Activated T-cell treated with anti-CD3 and anti-CD28 coated beads, Interleukin-2, amount 50 U/mL, for 4 hours (primary cell): ENCODE results near the gene SULT2B1. TPM values are rescaled to one million over a fixed set of nuclear protein-coding genes. Genes with fewer than 3 reads are reported as not detected.

Experiments used
- ATAC-seq, 2 donors: fragments of 200-7000 bp; cut with Tn5 transposase; one replicate each; pipeline ENCODE4 v1.10.0; 2021
- DNase-seq: peaks from one replicate; pipeline ENCODE4 v3.0.0-alpha.2; 2020
- H3K27me3 Mint-ChIP-seq: one replicate; pipeline ENCODE4 v1.8.0; 2021; ENCODE audit warnings: low read depth, mixed read lengths
- H3K36me3 Mint-ChIP-seq: one replicate; pipeline ENCODE4 v1.8.0; 2022; ENCODE audit warnings: mixed read lengths; ENCODE audit not compliant: insufficient read depth
- H3K4me1 Mint-ChIP-seq: one replicate; pipeline ENCODE4 v1.8.0; 2021; ENCODE audit warnings: low read depth, mixed read lengths
- H3K4me3 Mint-ChIP-seq: one replicate; pipeline ENCODE4 v1.8.0; 2021; ENCODE audit warnings: mild to moderate bottlenecking, moderate library complexity, mixed read lengths
- H3K9me3 Mint-ChIP-seq: one replicate; pipeline ENCODE4 v1.8.0; 2021; ENCODE audit warnings: mixed read lengths
- total RNA-seq, 3 donors: library from RNA; stranded (reverse); gene quantifications; one replicate each; pipeline ENCODE4 v1.2.1, GENCODE V29; 2021

The SULT2B1 gene
- total RNA-seq, 3 donors from 2014 or later: not detected

DNA sequence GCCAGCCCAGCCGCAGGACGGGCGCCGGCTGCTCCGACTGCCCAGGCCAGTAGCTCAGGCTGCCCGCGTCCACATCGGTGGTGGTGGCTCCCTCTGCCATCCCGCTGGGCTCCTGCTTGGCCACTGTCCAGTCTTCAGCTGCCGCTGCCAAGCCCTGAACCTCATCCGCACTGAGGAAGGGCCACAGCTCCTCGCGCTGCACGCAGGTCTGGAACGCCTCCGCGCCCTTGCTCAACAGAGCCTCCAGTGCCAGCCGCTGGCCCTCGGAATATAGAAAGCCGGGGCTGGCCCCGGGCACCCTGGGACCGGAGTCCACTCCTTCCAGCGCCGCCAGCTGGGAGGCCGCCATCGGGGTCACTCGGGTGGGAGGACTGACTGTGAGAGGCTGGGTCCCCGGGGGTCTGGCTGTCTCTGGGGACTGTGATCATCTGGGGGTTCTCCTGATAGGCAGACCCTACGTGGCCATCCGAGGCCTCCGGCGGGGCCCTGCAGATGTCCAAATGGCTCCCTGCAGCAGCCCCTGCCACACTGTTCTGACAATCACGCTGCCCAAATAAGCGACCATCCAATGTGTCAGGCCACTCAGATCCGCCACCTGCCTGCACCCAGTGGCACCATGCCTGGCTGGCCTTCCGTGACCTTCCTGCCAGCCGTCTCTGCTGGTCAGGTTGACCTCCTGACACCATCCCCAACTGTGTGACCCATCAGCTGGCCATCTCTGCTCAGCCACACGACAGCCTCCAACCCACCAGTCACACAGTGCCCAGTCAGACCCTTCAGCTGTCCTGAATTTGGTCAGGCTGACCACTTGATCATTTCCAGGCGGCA, 61.3 kb downstream of the SULT2B1 start:
- ATAC-seq: peak; percentile 4 to 5
- peaks cover 37% of the 10 kb centered on the region for H3K36me3 Mint-ChIP-seq
- DNase-seq: no peak
- H3K9me3 Mint-ChIP-seq: no peaks in the 10 kb centered on the region
- peaks cover 17% of the 10 kb centered on the region for H3K4me1 Mint-ChIP-seq
- peak overlapping the region; percentile 19 for H3K4me3 Mint-ChIP-seq
- no peaks in the 10 kb centered on the region for H3K27me3 Mint-ChIP-seq

DNA sequence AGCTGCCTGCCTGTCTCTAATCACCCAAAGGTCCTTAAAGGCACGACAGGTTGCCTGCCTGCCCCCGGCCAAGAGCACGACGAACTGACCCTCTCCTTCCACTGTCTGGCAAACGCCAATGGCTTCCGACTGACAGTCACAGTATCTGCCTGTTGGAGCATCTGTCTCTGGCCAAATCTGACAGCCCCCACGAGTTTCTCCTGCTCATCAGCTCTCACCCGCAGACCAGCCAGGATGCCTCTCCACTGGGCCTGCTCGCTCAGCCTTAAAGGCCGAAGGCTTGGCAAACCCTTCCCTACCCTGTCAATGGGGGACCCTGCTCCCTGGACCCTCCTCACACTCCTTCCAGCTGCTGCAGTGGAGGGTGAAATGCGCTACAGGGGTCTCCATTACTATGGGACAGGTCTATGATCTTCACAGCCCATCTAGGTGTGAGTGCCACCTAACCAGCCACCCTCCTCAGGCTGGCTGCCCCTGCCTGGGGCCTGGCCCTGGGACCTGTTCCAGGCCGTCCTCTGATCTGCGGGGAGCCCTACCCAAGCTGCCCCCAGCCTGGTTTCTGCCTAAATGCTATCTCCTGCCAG, 62.0 kb downstream of the SULT2B1 start:
- Mint-ChIP-seq H3K36me3 (peaks cover 42% of the 10 kb centered on the region), H3K27me3 (no peaks in the 10 kb centered on the region), H3K4me3 (peak overlapping the region; percentile 40), H3K4me1 (peaks cover 14% of the 10 kb centered on the region), H3K9me3 (no peaks in the 10 kb centered on the region)
- DNase-seq: no peak
- ATAC-seq: peak; percentile 6 to 7

DNA sequence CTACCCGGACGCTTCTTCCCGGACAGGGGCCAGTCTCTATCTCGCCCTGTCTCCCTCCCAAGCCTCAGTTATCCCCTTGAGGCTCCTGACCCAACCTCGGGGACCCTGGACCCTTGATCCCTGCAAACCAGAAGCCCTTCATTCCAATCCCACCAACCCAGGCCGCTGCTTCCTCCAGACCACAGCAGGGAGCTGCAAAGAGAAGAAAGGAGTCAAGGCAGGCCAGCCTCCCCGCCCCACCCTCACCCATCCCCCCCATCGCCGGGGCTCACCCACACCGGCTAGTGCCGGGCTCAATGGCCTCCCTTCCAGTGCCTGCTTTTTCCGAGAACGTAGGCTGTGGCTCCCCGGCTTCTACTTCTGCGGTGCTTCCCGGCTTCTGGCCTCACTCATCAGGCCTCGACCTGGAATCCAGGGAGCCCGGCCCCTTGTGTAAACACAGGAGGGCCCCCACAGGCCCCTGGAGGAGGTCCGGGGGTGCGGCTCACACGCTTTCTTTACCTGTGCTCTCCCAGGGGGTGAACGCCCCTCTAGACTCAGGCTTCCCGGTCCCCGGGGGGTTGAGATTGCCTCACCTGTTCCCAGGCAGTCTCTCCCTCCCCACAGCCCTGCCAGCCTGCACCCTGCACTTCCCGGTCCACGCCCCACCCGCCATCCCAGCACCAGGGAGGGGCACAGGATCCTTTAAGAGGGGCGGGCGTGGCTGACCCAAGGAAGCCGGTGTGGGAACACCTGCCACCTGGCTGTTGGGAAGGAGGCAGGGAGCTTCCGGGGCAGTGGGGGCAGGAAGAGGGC, 62.7 kb downstream of the SULT2B1 start, which contains the start of gene FAM83E:
Gene FAM83E (minus strand): TSS at position 641 of the 795 bp plus-strand sequence. CDS start 1,704 bp downstream, outside the sequence.
- no peaks in the 10 kb centered on the region for H3K27me3 Mint-ChIP-seq
- peaks cover 44% of the 10 kb centered on the region for H3K36me3 Mint-ChIP-seq
- no peaks in the 10 kb centered on the region for H3K9me3 Mint-ChIP-seq
- no peak for ATAC-seq
- peaks cover 17% of the 10 kb centered on the region for H3K4me1 Mint-ChIP-seq
- peak within 1 kb of the TSS; percentile 97 for H3K4me3 Mint-ChIP-seq
- DNase-seq: no peak

DNA sequence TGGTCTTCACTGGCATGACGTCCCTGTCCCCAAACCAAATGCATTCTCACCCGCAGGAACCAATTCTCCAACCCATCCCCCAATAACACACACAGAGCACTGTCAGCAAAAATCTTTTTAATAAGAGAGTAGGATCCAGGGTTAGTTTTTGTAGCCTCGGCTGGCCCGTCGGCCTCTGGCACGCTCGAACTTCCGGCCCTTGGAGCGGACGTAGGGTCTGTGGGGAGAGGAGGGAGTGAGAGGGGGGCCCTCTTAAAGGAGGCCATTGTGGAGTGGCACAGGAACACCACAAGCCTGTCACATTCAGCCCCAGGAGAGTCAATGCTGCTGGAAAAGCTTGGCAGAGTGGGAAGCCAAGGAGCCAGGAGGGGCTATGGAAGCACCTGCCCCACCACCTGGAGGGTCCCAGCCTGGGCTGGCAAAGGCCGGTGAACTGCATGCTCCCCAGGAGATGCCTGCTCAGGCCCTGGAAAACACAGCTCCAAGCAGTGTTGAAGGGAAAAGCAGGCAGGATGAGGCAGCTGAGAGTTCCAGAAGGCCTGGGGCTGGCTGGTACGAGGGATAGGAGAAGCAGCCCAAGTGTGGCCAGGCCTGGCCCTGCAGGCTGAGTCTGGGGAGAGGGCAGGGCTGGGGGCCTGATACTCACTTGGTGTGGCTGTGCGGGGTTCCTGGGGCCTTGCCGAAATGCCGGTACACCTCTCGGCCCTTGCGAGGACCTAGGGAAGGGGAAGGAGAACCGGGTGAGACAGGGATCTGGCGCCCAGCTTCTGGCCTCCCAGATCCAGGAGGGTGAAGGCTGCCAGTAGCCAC, 63.5 kb downstream of the SULT2B1 start:
- no peaks in the 10 kb centered on the region for H3K27me3 Mint-ChIP-seq
- DNase-seq (no peak), ATAC-seq (no peak)
- peaks cover 46% of the 10 kb centered on the region for H3K36me3 Mint-ChIP-seq
- peaks cover 24% of the 10 kb centered on the region for H3K4me1 Mint-ChIP-seq
- no peaks in the 10 kb centered on the region for H3K9me3 Mint-ChIP-seq
- H3K4me3 Mint-ChIP-seq: peak overlapping the region; percentile 97

DNA sequence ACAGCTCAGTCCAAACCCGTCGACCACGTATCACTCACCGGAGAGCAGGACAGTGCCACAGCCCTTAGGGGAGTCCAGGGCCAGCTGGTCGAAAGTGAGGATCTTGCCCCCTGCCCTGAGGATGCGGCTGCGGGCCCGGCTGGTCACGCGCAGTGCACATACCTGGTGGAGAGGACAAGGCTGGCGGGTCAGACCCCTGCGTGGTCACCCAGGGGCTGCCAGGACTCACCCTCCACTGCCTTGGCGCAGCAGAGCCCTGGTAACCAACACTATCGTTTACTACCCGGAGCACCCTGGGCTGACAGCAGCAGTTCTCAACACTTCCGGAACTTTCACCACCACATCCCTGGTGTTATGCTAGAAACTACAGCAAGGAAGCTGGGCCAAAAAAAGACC, 64.1 kb downstream of the SULT2B1 start:
- peaks cover 46% of the 10 kb centered on the region for H3K36me3 Mint-ChIP-seq
- peak overlapping the region; percentile 97 for H3K4me3 Mint-ChIP-seq
- no peaks in the 10 kb centered on the region for H3K27me3 Mint-ChIP-seq
- H3K9me3 Mint-ChIP-seq: no peaks in the 10 kb centered on the region
- DNase-seq (no peak), ATAC-seq (no peak)
- peaks cover 24% of the 10 kb centered on the region for H3K4me1 Mint-ChIP-seq

DNA sequence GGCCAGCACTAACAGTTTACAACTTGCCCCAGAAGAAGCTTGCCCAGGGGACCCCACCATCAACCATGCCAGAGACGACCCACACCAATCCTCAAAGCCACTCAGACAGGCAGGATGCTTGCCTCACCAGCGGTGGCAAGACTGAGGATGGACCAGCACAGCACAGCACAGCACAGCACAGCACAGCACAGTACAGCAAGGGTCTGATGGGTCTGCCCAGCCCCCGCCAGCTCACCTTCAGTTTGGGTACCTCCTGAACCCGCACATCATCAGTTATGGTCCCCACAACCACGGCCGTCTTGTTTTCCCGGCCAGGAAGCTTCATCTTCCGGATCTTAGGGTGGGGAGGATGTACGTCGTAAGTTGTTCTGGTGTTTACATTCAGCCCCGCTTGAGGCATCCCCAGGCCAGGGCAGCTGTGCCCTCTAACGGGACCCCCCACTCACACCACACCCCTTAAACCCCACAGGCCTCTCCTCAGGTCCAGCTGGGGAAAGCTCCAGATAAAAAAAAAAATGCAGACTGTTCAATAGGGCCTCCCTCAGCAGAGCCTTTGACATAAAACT, 64.6 kb downstream of the SULT2B1 start:
- Mint-ChIP-seq H3K4me1 (peaks cover 26% of the 10 kb centered on the region), H3K9me3 (no peaks in the 10 kb centered on the region), H3K4me3 (peak overlapping the region; percentile 97), H3K36me3 (peaks cover 48% of the 10 kb centered on the region), H3K27me3 (no peaks in the 10 kb centered on the region)
- DNase-seq (no peak), ATAC-seq (no peak)

DNA sequence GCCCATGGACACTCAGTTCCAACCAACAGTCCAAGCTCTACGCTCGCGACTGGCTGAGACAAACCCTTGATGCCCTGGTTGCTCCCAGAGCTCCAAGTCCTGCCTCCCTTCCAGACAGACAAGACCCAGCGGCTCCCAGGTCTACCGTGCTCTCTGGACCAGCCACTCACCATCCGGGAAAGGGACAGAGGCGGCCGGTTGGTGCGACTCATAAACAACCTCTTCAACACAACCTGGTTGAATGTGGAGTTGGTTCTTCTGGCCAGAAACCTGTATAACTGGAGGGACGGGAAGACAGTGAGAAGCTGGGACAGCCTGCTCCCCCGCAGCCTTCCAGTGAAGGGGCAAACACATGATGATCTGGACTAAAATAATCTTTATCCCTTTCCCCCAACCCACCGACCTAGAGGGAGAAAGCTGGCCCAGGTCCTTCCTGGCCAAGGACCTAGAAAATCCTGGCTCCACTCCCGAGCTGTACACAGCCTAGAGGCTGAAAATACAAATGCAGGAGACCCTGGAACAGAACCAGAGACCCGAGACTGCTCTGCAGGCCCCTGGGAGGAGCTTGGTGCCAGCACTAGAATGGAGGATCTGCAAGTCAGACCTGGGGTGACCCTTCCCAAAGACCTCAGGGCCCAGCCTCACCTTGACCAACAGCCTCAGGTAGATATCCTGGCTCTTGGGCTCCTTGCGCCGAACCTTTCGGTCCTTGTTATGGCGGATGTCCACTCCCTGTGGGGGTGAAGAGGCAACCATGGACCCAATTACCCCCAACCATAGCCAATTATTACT, 65.4 kb downstream of the SULT2B1 start:
- H3K27me3 Mint-ChIP-seq: no peaks in the 10 kb centered on the region
- H3K4me3 Mint-ChIP-seq: peak overlapping the region; percentile 97
- peaks cover 49% of the 10 kb centered on the region for H3K36me3 Mint-ChIP-seq
- H3K4me1 Mint-ChIP-seq: peaks cover 28% of the 10 kb centered on the region
- DNase-seq: no peak
- H3K9me3 Mint-ChIP-seq: no peaks in the 10 kb centered on the region
- ATAC-seq: no peak

DNA sequence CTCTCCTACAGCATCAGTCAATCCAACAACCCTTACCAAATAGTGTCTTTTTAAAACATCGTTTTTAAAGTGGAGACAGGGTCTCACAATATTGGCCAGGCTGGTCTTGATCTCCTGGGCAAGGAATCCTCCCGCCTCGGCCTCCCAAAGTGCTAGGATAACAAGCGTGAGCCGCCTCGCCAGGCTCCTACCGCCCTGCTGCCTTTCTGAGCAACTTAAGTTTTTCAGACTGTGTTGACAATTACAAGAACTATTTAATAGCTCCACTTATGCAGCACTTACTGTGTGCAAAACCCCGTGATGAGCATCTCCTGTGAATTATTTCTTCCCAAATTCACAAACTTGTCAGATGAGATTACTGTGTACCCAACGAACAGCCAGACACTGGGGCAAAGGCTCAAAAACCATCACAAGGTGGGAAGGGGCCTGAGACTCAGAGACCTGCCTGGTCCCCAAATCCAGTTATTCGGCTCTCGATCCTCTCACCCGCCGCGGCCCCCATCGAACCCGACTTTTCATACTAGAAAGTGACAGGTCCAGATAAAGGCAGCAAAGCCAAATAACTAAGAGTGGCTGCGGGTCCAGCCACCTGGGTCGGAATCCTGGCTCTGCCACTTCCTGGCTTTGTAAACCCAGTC, 66.4 kb downstream of the SULT2B1 start:
- H3K36me3 Mint-ChIP-seq: peaks cover 49% of the 10 kb centered on the region
- H3K27me3 Mint-ChIP-seq: no peaks in the 10 kb centered on the region
- ATAC-seq (no peak), DNase-seq (no peak)
- H3K9me3 Mint-ChIP-seq: no peaks in the 10 kb centered on the region
- H3K4me1 Mint-ChIP-seq: peaks cover 32% of the 10 kb centered on the region
- H3K4me3 Mint-ChIP-seq: peak overlapping the region; percentile 97

DNA sequence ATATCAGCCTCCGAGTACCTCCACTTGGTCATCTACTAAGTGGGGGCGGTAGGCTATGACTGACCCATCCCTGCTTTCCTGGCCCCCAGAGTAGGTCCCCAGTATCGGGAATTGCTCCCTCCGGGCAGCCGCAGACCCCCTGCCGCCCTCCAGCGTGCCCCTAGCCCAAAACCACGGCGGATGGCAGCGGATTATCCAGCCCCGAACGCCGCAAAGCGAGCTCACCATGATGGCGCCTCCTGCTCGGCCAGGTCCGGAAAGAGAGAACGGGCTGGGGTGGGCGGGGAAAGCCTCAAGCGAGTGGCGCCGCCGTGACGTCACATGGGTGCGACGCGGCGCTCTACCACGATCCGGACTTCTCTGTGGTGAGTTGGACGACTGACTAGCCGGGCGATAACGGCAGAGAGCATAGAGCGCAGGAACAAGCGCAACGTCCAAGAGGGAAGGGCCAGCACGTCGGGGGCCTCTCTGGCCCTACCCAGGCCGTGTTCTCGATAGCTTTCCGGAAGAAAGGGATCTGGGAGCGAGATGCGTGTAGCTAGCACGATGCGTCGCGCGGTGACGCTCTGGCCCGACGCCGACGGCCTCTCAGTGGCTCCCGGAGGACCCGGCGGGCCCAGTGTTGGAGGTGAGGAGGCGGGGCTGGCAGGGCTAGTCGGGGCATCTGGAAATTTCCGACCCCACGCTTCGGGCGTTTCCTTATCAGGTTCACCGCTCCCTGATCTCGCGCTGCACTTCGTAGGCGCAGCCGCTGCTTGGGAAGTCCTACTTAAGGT, 67.1 kb downstream of the SULT2B1 start, which contains the start of the genes RPL18 and SPHK2:
Gene RPL18 (minus strand): TSS at position 263 of the 776 bp plus-strand sequence. CDS start 35 bp downstream, at position 228.
Gene SPHK2 (plus strand): TSS at position 591 of the 776 bp plus-strand sequence. CDS start 1,009 bp downstream, outside the sequence.
- H3K36me3 Mint-ChIP-seq: peaks cover 46% of the 10 kb centered on the region
- no peaks in the 10 kb centered on the region for H3K27me3 Mint-ChIP-seq
- ATAC-seq (peak; percentile 78 to 82), DNase-seq (peak; percentile 95)
- H3K4me3 Mint-ChIP-seq: peak within 1 kb of the TSS; percentile 97
- H3K4me1 Mint-ChIP-seq: peaks cover 38% of the 10 kb centered on the region
- H3K9me3 Mint-ChIP-seq: no peaks in the 10 kb centered on the region

DNA sequence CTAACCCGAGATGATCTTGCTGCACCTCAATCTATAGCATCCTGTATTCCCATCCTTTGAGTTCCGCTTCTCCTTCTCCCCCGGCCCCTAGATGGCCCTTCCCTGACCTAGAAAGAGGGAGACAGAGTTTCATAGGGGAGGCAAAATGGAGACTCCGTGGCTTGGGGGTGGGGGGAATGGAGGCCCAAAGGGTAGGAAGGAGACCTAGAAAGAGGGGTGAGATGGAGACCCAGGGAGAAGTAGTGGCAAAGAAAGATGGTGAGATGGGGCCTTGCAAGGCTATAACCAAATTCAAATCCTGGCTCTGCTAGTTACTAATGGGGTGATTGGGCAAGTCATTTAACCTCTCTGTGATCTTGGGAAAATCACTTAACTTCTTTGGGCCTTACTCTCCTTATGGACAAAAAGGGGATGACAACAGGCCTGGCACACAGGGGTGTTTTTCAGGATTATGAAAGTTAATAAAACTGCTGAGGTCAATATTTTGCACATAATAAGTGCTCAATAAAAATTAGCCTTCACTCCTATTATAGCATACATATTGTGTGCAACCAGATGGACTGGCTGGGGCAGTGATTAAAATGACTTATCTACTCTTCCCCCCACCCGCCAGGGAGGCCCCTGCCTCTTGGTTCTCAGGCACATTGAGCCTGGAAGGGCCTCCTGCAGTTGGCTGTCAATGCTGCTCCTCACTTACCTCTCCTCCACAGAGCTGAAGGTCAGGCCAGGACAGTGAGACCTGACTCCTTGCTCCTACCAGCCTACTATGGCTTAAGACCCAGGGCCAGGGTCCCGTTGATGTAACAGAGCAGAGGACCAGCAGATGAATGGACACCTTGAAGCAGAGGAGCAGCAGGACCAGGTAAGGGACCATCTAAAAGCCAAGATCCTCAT, 68.0 kb downstream of the SULT2B1 start:
- ATAC-seq (no peak), DNase-seq (no peak)
- H3K4me3 Mint-ChIP-seq: peak overlapping the region; percentile 97
- peaks cover 43% of the 10 kb centered on the region for H3K36me3 Mint-ChIP-seq
- H3K27me3 Mint-ChIP-seq: no peaks in the 10 kb centered on the region
- H3K9me3 Mint-ChIP-seq: no peaks in the 10 kb centered on the region
- H3K4me1 Mint-ChIP-seq: peaks cover 43% of the 10 kb centered on the region

DNA sequence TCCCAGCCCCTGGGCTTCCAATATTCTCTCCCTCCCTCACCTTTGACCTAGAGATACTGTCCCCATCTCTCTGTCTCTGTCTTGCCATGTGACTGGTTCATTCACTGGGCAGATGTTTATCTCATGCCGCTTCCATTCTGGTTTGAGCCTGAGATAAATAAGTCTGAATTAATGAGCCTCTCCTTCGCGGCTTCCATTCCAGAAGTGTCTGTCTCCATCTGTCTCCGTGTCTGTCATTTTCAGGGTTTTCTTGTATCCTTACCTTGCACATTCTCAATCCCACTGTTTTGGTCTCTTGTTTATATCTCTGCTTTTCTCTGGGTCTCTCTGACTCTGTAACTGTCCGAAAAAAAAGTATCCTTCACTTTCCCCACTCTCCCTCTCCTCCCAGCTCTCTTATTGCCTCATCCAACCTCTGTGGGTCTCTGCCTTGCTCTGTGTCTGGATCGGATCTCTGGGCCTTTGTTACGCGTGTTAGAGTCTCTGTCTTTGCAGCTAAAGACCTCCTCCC, 71.6 kb downstream of the SULT2B1 start:
- H3K4me1 Mint-ChIP-seq: peaks cover 38% of the 10 kb centered on the region
- H3K27me3 Mint-ChIP-seq: no peaks in the 10 kb centered on the region
- ATAC-seq (no peak), DNase-seq (no peak)
- H3K9me3 Mint-ChIP-seq: no peaks in the 10 kb centered on the region
- H3K36me3 Mint-ChIP-seq: peaks cover 12% of the 10 kb centered on the region
- H3K4me3 Mint-ChIP-seq: peak overlapping the region; percentile 81
